ENCODE results near the gene BFSP2. TPM values are rescaled to one million over a fixed set of nuclear protein-coding genes. Genes with fewer than 3 reads are reported as not detected.

Gene BFSP2
- total and polyA plus RNA-seq, 4 donors = not detected

- intact Hi-C loops (cut with DNase I) = no loop called here
- Histone ChIP-seq H3K27ac (ENCODE audit: low read depth in 1 of 2, low read length in 2 of 2) (no peak overlapping the region), H3K4me1 (ENCODE audit: control insufficient read depth in 1 of 2, insufficient read depth in 2 of 2, low read length in 2 of 2) (no peaks in the 10 kb centered on the region), H3K4me3 (ENCODE audit: low read length in 2 of 2) (no peak overlapping the region), H3K36me3 (ENCODE audit: control insufficient read depth in 1 of 2, insufficient read depth in 2 of 2, low read length in 1 of 2) (no peaks in the 10 kb centered on the region), H3K9me3 (ENCODE audit: control insufficient read depth, low read length) (no peaks in the 10 kb centered on the region), H3K27me3 (ENCODE audit: control insufficient read depth in 1 of 2, insufficient read depth in 2 of 2, low read length in 1 of 2) (no peaks in the 10 kb centered on the region)
- WGBS, 2 donors = 86 to 89% methylated on average over 2 of the region's 2 CpGs
- DNase-seq = no peak
- no peak for ATAC-seq (ENCODE audit: low FRiP score)
Observed at GRCh38 chr3:133408366-133408765, 8.5 kb downstream of the BFSP2 start.

GRCh38 chr3:133408961-133409360 lies 9.1 kb downstream of the BFSP2 start:
- Histone ChIP-seq H3K36me3 (ENCODE audit: control insufficient read depth in 1 of 2, insufficient read depth in 2 of 2, low read length in 1 of 2) (no peaks in the 10 kb centered on the region), H3K9me3 (ENCODE audit: control insufficient read depth, low read length) (no peaks in the 10 kb centered on the region), H3K4me1 (ENCODE audit: control insufficient read depth in 1 of 2, insufficient read depth in 2 of 2, low read length in 2 of 2) (no peaks in the 10 kb centered on the region), H3K4me3 (ENCODE audit: low read length in 2 of 2) (no peak overlapping the region), H3K27ac (ENCODE audit: low read depth in 1 of 2, low read length in 2 of 2) (no peak overlapping the region), H3K27me3 (ENCODE audit: control insufficient read depth in 1 of 2, insufficient read depth in 2 of 2, low read length in 1 of 2) (no peaks in the 10 kb centered on the region)
- DNase-seq = no peak
- intact Hi-C loops (cut with DNase I) = no loop called here
- no peak for ATAC-seq (ENCODE audit: low FRiP score)
- WGBS, 2 donors = 54 to 59% methylated on average over 2 of the region's 2 CpGs

DNA sequence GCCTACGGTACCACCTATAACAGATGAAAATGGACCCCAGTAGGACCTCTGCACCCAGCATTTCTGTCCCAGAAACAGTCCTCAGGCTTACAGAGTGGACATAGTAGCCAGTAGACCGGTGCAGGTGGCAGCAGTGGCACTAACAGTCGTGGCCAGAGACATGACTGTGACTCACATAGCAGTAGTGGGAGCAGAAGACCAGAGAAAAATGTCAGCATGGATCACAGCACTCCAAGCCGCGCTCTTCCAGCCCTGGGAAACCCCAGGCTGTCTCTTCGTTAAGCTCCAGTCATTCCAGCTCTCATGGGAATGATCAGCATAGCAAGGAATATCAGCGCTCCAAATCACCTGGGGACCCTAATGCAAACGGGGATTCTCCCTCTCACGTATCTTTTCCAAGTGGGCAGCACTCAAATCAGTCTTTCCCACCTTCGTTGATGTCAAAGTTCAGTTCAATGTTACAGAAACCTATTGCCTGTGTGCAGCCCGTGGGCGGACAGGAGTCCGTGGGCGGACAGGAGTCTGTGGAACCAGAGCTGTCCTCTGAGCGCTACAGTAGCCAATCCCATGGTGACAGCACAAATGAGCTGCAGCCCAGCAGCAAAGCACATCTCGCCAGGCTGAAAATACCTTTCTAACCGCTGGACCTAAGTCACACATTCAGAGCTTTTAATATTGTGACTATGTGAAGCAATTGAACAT lies 10.5 kb downstream of the BFSP2 start:
- ATAC-seq (ENCODE audit: low FRiP score) (no peak), DNase-seq (no peak)
- WGBS, 2 donors = 78 to 86% methylated on average over 17 of the region's 17 CpGs
- Histone ChIP-seq H3K27ac (ENCODE audit: low read depth in 1 of 2, low read length in 2 of 2) (no peak overlapping the region), H3K9me3 (ENCODE audit: control insufficient read depth, low read length) (no peaks in the 10 kb centered on the region), H3K36me3 (ENCODE audit: control insufficient read depth in 1 of 2, insufficient read depth in 2 of 2, low read length in 1 of 2) (no peaks in the 10 kb centered on the region), H3K27me3 (ENCODE audit: control insufficient read depth in 1 of 2, insufficient read depth in 2 of 2, low read length in 1 of 2) (no peaks in the 10 kb centered on the region), H3K4me1 (ENCODE audit: control insufficient read depth in 1 of 2, insufficient read depth in 2 of 2, low read length in 2 of 2) (no peaks in the 10 kb centered on the region), H3K4me3 (ENCODE audit: low read length in 2 of 2) (no peak overlapping the region)
- intact Hi-C loops (cut with DNase I) = no loop called here

DNA sequence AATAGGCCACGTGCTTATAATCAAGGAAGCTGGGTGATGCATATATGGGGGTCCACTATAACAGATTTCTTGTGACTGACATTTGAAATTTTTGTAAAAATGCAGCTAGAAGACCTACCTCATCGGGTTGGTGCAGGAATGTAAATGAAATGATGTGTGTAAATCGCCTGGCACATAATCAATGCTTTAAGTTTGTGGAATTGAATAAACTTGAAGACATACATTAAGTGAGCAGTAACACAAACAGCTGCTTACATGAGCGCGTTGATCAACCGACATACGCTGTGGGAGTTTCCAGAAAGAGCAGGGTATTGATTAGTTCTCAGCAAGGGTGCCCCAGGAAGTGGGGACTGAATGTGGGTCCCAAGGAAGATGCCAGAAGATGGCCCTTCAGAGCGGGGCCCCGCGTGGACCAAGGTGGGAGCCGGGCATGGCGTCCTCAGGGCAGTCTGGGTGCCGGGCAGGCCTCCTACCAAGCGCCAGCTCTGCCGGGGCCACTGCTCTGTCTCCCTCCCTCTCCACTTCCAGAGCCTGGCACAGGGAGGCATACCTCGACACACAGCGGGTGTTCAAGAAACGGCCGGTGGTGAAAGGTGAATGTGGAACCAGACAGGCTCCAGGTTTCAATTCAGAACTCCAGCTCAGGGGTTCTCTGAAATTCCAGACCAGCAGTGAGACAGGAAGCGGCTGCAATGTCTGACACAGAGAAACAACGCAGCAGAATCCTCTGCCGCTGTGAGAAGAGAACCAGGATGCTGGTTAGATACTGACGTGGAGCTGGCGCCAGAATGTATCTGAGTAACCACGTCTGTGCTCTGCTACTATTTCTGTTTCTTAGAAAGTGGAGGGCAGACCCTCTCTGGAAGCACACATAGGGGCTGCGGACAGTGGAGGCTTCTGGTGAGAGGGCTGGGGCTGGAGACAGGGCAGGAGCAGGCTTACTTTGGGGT lies 12.6 kb downstream of the BFSP2 start:
- Histone ChIP-seq H3K4me1 (ENCODE audit: control insufficient read depth in 1 of 2, insufficient read depth in 2 of 2, low read length in 2 of 2) (no peaks in the 10 kb centered on the region), H3K36me3 (ENCODE audit: control insufficient read depth in 1 of 2, insufficient read depth in 2 of 2, low read length in 1 of 2) (no peaks in the 10 kb centered on the region), H3K27me3 (ENCODE audit: control insufficient read depth in 1 of 2, insufficient read depth in 2 of 2, low read length in 1 of 2) (no peaks in the 10 kb centered on the region), H3K9me3 (ENCODE audit: control insufficient read depth, low read length) (no peaks in the 10 kb centered on the region), H3K27ac (ENCODE audit: low read depth in 1 of 2, low read length in 2 of 2) (no peak overlapping the region), H3K4me3 (ENCODE audit: low read length in 2 of 2) (no peak overlapping the region)
- 61 to 66% methylated on average over 26 of the region's 26 CpGs for WGBS, 2 donors
- intact Hi-C loops (cut with DNase I) = no loop called here
- ATAC-seq (ENCODE audit: low FRiP score) (no peak), DNase-seq (peak in 1 of 2 donors; percentile 44)

GRCh38 chr3:133413161-133414020 lies 13.5 kb downstream of the BFSP2 start:
- no peak overlapping the region for H3K4me3 ChIP-seq (ENCODE audit: low read length in 2 of 2)
- DNase-seq (peak; percentile 6 to 37), ATAC-seq (ENCODE audit: low FRiP score) (peak; percentile 56)
- intact Hi-C loops (cut with DNase I) = no loop called here
- no peaks in the 10 kb centered on the region for H3K4me1 ChIP-seq (ENCODE audit: control insufficient read depth in 1 of 2, insufficient read depth in 2 of 2, low read length in 2 of 2)
- H3K27me3 ChIP-seq (ENCODE audit: control insufficient read depth in 1 of 2, insufficient read depth in 2 of 2, low read length in 1 of 2) = no peaks in the 10 kb centered on the region
- 23 to 29% methylated on average over 17 of the region's 17 CpGs for WGBS, 2 donors
- no peak overlapping the region for H3K27ac ChIP-seq (ENCODE audit: low read depth in 1 of 2, low read length in 2 of 2)
- H3K36me3 ChIP-seq (ENCODE audit: control insufficient read depth in 1 of 2, insufficient read depth in 2 of 2, low read length in 1 of 2) = no peaks in the 10 kb centered on the region
- no peaks in the 10 kb centered on the region for H3K9me3 ChIP-seq (ENCODE audit: control insufficient read depth, low read length)

DNA sequence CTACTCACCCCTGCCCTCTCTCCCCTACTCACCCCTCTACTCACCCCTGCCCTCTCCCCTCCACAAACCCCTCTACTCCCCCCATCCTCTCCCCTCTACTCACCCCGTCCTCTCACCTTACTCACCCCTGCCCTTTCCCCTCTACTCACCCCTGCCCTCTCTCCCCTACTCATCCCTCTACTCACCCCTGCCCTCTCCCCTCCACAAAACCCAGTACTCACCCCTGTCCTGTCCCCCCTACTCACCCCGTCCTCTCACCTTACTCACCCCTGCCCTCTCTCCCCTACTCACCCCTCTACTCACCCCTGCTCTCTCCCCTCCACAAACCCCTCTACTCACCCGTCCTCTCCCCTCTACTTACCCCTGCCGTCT lies 14.2 kb downstream of the BFSP2 start:
- no peaks in the 10 kb centered on the region for H3K4me1 ChIP-seq (ENCODE audit: control insufficient read depth in 1 of 2, insufficient read depth in 2 of 2, low read length in 2 of 2)
- no peaks in the 10 kb centered on the region for H3K27me3 ChIP-seq (ENCODE audit: control insufficient read depth in 1 of 2, insufficient read depth in 2 of 2, low read length in 1 of 2)
- H3K4me3 ChIP-seq (ENCODE audit: low read length in 2 of 2) = no peak overlapping the region
- DNase-seq (no peak), ATAC-seq (ENCODE audit: low FRiP score) (no peak)
- no peaks in the 10 kb centered on the region for H3K9me3 ChIP-seq (ENCODE audit: control insufficient read depth, low read length)
- H3K27ac ChIP-seq (ENCODE audit: low read depth in 1 of 2, low read length in 2 of 2) = no peak overlapping the region
- 85 to 92% methylated on average over 4 of the region's 4 CpGs for WGBS, 2 donors
- intact Hi-C loops (cut with DNase I) = no loop called here
- H3K36me3 ChIP-seq (ENCODE audit: control insufficient read depth in 1 of 2, insufficient read depth in 2 of 2, low read length in 1 of 2) = no peaks in the 10 kb centered on the region

GRCh38 chr3:133418361-133418760 lies 18.5 kb downstream of the BFSP2 start:
- ATAC-seq (ENCODE audit: low FRiP score) (no peak), DNase-seq (peak in 1 of 2 donors; percentile 65)
- Histone ChIP-seq H3K27ac (ENCODE audit: low read depth in 1 of 2, low read length in 2 of 2) (no peak overlapping the region), H3K36me3 (ENCODE audit: control insufficient read depth in 1 of 2, insufficient read depth in 2 of 2, low read length in 1 of 2) (no peaks in the 10 kb centered on the region), H3K4me1 (ENCODE audit: control insufficient read depth in 1 of 2, insufficient read depth in 2 of 2, low read length in 2 of 2) (no peaks in the 10 kb centered on the region), H3K4me3 (ENCODE audit: low read length in 2 of 2) (no peak overlapping the region), H3K27me3 (ENCODE audit: control insufficient read depth in 1 of 2, insufficient read depth in 2 of 2, low read length in 1 of 2) (no peaks in the 10 kb centered on the region), H3K9me3 (ENCODE audit: control insufficient read depth, low read length) (no peaks in the 10 kb centered on the region)
- intact Hi-C loops (cut with DNase I) = no loop called here
- 78 to 87% methylated on average over 7 of the region's 7 CpGs for WGBS, 2 donors

DNA sequence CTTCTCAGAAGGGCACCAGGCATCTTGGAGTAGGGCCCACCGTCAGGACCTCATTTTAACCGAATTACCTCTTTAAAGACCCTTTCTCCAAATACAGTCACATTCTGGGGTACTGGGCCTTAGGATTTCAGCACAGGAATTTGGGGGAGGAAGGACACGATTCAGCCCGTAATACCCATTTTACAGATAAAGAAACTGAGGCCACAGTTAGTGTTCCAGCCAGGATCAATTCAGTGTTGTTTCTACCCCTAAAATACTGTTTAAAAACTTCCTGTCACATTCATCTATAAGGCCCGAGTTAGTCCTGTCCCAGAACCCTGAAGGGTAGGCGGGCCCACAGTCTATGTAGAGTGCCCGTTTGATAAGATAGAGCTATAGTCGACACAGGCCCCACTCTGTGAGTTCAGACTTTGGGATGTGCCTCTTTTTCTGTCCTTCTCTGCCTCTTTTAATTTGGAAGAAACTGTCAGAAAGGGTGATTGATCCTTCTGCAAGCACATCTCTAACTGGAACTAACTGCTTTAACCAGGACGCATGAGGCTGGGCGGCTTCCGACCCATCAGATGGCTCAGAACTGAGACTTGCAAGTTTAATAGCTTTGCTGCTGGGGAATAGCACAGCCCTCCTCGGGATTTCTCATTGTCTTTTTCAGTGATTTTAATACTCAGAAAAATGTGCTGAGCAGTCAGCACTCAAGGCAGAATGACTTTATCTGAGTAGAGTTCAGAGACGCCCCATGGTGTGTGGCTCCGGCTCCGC lies 19.5 kb downstream of the BFSP2 start:
- 90 to 91% methylated on average over 15 of the region's 15 CpGs for WGBS, 2 donors
- Histone ChIP-seq H3K4me1 (ENCODE audit: control insufficient read depth in 1 of 2, insufficient read depth in 2 of 2, low read length in 2 of 2) (no peaks in the 10 kb centered on the region), H3K27ac (ENCODE audit: low read depth in 1 of 2, low read length in 2 of 2) (no peak overlapping the region), H3K4me3 (ENCODE audit: low read length in 2 of 2) (no peak overlapping the region), H3K36me3 (ENCODE audit: control insufficient read depth in 1 of 2, insufficient read depth in 2 of 2, low read length in 1 of 2) (no peaks in the 10 kb centered on the region), H3K27me3 (ENCODE audit: control insufficient read depth in 1 of 2, insufficient read depth in 2 of 2, low read length in 1 of 2) (no peaks in the 10 kb centered on the region), H3K9me3 (ENCODE audit: control insufficient read depth, low read length) (no peaks in the 10 kb centered on the region)
- intact Hi-C loops (cut with DNase I) = no loop called here
- peak in 1 of 2 donors; percentile 14 for DNase-seq
- no peak for ATAC-seq (ENCODE audit: low FRiP score)

Data from aorta (tissue), 5 donors.